AG10803 (cell line): ENCODE measurements around the gene ACAD10.
"Not testable (repeated sequence)": the region's sequence is repeated elsewhere in the genome, so short reads cannot be mapped to it uniquely, and the experiment has no call there.

Experiments used
- DNase-seq: peaks from one replicate; pipeline ENCODE4 v3.0.0; 2010; ENCODE audit warnings: low read depth
- H3K4me3 ChIP-seq: 2 replicates; pipeline ENCODE4 v1.5.1; 2011; ENCODE audit warnings: mild to moderate bottlenecking, low read length, control low read depth
- CTCF ChIP-seq: conservative IDR thresholded peaks from 2 replicates; pipeline ENCODE4 v1.5.1; 2011; ENCODE audit warnings: mild to moderate bottlenecking, low read length, control low read depth, inconsistent platforms

The ACAD10 gene

GRCh38 chr12:111706145-111706544 is 20.3 kb downstream of the ACAD10 start:
- TF ChIP-seq CTCF, result no peak
- H3K4me3 ChIP-seq, result no peak overlapping the region
- DNase-seq, result no peak

- no peak for TF ChIP-seq CTCF
- peak; percentile 3 for DNase-seq
- H3K4me3 ChIP-seq, result no peak overlapping the region
These were observed 29.4 kb downstream of the ACAD10 start for GRCh38 chr12:111715279-111715678.

DNA sequence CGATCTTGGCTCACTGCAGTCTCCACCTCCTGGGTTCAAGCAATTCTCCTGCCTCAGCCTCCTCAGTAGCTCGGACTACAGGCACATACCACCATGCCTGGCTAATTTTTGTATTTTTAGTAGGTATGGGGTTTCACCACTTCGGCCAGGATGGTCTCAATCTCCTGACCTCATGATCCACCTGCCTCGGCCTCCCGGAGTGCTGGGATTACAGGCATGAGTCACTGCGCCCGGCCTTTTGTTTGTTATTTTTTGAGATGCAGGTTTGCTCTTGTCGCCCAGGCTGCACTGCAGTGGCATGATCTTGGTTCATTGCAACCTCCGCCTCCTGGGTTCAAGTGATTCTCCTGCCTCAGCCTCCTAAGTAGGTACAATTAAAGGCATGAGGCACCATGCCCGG is 33.5 kb downstream of the ACAD10 start:
- DNase-seq, H3K4me3 ChIP-seq: not testable (repeated sequence)

GRCh38 chr12:111720457-111720856 is 34.6 kb downstream of the ACAD10 start:
- no peak overlapping the region for H3K4me3 ChIP-seq
- TF ChIP-seq CTCF, result no peak
- DNase-seq, result no peak

- H3K4me3 ChIP-seq, DNase-seq: not testable (repeated sequence)
These were observed 38.0 kb downstream of the ACAD10 start for GRCh38 chr12:111723646-111724360.

DNA sequence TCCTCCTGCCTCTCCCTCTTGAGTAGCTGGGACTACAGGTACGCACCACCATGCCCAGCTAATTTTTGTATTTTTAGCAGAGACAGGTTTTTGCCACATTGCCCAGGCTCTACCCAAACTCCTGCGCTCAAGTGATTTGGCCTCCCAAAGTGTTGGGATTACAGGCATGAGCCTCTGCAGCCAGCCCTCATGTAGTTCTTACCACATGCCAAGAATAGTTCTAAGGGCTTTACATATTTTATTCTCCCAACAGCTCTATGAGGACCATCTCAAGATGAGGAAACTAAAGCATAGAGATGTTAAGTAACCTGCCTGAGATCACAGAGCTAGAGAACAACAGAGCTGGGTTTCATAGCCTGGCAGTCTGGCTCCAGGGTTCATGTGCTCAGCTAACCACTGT is 42.9 kb downstream of the ACAD10 start:
- no peak for DNase-seq
- TF ChIP-seq CTCF, result no peak
- H3K4me3 ChIP-seq, result no peak overlapping the region

DNA sequence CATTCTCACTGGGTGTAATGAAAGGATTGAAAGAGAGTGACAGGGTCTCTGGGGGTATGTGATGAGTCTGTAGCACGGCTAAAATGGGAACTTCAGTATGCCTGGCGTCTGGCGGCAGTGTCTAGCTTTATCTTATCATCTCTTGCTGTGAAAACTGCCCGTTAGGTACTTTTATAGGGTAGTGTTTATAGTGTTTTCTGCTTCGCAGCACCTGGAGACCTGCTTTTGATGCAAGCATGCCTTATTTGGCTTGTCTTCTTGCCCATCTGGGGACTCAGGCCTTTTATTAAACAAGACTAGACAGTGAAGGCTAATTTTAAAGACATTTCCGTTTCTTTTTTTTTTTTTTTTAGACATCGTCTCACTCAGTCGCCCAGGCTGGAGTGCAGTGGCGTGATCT is 44.6 kb downstream of the ACAD10 start:
- TF ChIP-seq CTCF, result no peak
- no peak overlapping the region for H3K4me3 ChIP-seq
- DNase-seq, result no peak

DNA sequence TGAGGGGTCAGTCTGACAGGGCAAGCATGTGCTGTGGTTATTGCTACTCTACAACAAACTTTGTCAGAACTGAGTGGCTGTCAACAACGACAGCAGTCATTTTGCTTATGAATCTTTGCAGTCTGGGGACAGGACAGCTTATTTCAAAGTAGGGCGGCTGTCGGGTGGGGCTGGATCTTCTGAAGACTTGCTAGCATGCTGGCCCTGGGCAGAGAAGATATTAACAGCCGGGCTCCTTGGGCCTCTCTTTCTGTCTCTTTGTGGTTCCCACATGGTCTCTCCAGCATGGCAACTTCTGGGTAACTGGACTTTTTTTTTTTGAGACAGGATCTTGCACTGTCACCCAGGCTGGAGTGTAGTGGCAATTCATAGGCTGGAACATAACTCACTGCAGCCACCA is 46.9 kb downstream of the ACAD10 start:
- H3K4me3 ChIP-seq, result no peak overlapping the region
- DNase-seq, result no peak
- no peak for TF ChIP-seq CTCF
